Inferior parietal cortex (tissue), 1 donor: ENCODE measurements around the gene ITGA3.
A peak's percentile ranks its signal among the peaks of the same experiment; 100 is the strongest.

ENCODE experiments used
- DNase-seq: peaks from one replicate; pipeline ENCODE4 v3.0.0-alpha.2; 2016; ENCODE audit errors: extremely low spot score

Gene ITGA3

DNA sequence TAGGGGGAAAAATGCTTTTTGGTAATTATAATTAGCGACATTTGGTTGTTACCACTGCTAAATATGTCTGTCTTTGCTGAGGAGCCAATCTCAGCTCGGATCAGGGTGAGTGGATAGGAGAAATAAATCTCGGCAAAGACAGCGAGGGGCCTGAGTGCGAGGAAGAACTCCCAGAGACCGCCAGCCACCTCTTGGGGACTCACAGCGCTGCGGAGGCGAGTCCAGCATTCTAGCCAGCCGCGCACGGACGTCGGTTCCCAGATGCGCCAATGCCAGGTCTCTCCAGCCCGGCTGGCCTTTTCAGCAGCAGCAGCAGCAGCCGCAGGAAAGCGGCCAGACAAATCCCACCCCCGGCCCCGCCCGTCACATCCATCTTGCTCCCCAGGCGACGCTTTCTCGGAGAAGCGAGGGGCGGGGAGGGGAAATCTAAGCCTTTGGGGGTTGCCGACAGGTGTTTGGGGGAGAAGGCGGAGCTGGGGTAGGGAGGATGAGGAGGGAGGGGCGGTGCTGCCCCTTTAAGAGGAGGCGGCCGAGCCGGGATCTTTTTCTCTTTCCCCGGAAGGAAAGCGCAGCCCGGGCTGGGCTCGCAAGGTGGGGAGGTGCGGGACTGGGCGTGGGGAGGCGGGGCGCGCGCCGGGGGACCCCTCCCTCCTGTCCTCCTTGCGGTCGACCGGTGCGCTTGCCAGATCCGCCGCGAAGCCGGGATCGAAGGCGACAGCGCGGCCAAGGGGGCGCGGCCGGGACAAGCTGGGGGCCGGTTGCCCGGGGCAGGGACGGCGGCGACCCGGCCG lies at the start of gene ITGA3:
Gene ITGA3, plus strand, starts transcription at position 685 of the 791 bp plus-strand sequence. CDS start 330 bp downstream, outside the sequence.
- DNase-seq = peak; percentile 39

DNA sequence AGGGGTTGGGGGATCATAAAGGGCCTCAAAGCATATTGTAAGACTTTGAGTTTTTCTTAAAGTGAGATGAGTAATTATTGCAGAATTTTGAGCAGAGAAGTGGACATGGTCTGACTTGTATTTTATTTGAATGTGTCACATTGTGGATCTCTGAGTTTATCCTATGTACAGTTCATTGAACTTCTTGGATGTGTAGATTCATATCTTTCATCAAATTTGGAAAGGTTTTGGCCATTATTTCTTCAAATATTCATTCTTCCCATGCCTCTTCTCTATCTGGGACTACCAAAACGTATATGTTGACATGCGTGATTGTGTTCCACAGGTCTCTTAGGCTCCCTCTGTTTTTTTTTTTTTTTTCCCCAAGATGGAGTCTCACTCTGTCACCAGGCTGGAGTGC lies 46.6 kb upstream of the ITGA3 start:
- DNase-seq = no peak

DNA sequence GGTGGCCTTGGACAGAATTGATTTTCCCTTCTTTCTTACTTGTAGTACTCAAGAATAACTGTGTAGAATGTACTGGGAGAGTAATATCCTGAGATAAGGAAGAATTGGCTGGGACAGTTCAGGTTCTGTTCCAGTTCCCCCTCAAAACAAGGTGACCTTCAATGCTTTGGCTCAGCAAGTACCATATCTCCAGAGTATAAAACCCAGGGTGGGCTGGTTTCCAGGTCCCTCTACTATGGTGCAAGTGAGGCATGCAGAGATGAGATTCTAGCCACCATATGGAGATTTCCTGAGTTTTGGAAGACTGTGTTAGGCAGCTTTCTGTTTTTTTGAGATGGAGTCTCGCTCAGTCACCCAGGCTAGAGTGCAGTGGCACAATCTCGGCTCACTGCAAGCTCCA lies 42.8 kb upstream of the ITGA3 start:
- DNase-seq = no peak

DNA sequence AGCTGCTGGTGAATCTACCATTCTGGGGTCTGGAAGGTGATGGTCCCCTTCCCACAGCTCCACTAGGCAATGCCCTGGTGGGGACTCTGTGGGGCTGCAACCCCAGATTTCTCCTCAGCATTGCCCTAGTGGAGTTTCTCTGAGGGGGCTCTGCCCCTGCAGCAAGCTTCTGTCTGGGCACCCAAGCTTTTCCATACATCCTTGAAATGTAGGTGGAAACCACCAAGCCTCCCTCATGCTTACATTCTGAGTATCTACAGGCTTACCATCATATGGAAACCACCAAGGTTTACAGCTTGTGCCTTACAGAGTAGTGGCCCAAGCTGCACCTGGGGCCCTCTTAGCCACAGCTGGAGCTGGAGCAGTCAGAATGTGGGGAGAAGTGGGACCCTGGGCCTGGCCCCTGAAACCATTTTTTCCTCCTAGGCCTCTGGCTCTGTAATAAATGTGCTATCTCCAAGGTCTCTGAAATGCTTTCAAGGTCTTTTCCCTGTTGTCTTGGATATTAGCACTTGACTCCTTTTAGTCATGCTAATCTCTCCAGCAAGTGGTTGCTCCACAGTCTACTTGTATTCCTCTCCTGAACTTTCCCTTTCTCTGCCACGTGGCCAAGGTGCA lies 41.3 kb upstream of the ITGA3 start:
- DNase-seq = no peak

DNA sequence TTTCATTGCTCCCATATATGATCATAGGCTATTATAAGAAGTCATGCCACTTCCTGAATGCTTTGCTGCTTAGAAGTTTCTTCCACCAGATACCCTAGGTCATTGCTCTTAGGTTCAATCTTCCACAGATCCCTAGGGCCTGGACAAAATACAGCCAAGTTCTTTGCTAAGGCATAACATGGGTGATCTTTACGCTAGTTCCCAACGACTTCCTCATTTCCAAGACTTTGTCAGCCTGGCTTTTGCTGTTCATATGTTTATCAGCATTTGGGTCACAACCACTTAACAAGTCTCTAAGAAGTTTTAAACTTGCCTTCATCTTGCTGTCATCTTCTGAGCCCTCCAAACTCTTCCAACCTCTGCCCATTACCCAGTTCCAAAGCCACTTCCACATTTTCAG lies 40.8 kb upstream of the ITGA3 start:
- DNase-seq = no peak

DNA sequence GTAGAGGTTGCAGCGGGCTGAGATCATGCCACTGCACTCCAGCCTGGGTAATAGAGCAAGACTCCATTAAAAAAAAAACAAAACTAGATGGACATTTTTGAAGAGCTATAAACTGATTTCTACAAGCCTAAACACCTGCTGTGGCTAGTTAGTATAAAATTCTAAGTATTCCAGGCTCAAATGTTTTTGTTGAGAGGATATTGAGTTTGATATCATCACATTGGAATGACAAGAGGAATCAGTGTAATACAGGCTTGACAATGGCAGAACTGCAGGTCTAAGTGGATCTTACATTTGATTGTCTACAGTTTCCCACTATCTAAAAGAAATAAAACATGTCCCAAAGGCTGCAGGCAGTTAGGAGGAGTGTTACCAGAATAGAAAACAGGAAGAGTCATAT lies 37.0 kb upstream of the ITGA3 start:
- DNase-seq = no peak

DNA sequence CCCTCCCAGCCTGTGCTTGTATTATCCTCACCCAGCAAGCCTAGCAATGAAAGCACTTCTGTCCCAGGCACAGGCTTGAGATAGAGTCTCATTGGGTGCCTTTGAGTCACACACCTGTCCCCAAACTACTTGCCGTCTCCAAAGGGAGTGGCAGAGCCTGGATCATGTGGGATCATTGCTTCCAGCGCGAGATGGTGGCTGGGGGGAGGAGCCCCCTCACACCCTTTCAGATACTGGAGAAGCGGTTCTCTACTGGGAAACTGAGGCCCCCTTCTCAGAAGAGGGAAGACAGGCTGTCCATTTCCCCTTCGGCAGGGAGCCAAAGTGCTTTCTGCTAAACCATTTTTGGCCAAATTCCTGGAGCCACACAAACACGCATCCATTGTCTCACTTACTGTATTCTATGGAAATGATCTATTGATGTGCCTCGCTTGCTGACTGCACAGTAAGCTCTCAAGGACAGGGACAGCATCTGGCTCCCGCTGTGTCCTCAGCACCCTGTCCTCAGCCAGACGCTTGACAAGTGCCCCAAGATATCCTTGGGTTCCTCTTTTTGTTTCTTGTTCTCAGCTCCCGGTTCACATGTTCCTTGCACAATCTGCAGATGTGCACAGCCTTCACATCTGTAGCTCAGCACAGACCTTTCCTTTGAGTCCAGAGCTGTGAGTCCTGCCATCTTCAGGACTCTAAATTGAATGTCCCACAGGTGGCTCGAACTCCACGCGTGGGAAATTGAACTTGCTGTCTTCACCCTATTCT lies 34.9 kb upstream of the ITGA3 start:
- DNase-seq = no peak

DNA sequence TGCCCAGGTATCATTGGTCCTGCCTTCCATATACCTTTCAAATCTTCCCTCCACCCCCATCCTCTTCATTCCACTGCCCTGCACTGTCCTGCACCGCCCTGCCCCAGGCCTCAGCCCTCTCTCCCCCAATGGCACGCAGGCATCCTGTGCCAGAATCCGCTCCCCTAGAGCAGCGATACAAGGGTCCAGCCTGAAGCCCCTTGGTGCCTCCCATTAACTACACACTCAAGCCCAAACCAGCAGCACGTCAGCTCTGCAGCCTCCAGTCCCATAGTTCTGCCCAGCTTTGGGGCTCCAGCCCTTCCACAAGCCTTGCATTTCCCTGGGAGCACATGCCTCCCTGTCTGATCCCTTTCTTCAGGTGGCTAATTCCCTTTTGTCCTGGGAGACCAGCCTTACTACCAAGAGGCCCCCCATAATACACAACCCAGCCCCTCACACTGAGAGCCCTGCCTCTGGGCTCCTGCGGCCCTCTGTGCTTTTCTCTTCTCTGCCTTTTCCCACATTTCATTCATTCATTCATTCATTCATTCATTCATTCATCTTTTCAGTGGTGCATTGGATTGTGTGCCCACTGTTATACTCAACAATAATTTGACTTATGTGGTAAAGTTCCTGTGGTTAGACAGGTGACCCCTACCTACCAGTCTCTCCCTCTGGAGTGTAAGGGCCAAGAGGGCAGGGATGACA lies 34.1 kb upstream of the ITGA3 start:
- no peak for DNase-seq

DNA sequence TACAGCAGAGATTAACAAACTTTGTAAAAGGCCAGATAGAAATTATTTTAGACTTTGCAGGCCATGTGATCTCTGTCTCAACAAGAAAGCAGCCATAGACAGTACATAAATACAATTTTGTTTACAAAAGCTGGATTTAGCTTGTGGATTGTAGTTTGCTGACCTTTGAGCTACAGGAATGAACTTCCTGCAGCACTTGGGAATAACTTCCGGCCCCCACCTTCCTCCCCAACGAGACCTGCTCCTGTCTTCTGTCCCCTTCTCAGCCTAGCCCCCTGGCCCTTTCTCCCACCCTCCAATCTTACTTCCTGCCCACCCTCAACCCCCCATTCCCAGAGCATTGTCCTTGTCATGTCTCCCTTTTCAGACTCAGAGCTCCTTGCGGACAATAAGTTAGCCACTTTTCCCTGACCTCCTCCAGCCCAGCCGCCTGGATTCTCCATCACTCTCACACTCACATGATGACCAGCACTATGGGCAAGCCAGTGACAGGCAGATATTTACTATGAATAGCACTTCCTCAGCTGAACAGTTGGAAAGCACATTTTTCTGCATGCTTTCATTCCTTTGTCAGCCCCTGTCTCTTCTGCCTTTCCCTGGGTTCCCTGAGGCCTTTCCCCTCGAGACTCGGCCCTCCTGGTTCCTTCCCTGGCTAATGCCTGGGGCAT lies 33.3 kb upstream of the ITGA3 start:
- DNase-seq = no peak

DNA sequence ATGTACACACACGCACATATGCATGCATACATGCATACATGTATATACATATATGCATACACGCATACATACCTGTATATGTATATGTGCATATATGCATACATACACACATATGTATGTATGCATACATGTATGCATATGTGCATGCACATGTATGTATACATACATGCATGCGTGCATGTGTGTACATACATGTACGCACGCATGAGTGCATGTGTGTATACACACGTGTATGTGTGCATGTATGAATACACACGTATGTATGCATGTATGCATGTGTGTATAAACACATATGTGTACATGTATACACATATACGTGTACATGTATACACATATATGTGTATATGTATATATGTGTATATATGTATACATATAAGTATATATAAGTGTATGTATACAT lies 32.4 kb upstream of the ITGA3 start:
- DNase-seq = no peak

DNA sequence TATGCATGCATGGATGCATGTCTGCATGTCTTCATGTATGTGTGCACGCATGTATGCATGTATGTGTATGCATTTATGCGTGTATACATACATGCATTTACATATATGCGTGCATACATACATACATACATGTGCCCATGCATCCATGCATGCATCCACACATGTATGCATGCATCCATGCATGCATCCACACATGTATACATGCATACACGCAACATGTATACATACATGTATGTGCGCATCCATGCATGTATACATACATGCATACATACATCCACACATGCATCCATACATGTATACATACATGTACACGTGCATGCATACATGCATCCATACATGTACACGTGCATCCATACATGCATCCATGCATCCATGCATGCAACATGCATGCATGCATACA lies 31.1 kb upstream of the ITGA3 start:
- no peak for DNase-seq

DNA sequence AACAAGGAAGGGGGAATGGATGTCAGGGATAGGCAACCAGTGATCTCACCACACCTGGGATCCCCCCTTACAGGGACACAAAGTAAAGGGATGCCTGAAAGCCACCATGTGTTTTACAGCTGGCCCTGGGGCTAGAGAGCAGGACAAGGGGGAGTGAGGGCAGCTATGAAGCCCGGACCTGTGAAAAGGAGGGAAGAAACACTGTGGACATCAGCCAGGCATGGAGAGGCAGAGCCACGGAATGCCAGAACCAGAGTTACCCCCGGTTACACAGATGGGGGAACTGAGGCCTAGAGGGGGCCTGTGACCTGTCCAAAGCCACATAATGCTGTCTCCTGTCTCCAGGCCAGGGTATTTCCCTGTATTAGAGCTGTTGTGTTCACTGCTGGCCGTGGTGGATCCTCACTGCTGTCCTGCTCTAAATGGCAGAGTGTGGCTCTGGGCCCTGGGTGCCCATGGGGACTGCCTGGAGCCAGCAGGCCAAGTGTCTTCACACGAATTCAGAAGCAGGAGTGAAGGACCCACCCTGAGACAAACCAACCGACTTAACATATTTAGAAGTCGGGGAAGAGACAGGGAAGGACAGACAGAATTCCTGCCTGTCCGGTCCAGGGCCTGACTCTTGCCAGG lies 29.7 kb upstream of the ITGA3 start:
- DNase-seq = no peak

DNA sequence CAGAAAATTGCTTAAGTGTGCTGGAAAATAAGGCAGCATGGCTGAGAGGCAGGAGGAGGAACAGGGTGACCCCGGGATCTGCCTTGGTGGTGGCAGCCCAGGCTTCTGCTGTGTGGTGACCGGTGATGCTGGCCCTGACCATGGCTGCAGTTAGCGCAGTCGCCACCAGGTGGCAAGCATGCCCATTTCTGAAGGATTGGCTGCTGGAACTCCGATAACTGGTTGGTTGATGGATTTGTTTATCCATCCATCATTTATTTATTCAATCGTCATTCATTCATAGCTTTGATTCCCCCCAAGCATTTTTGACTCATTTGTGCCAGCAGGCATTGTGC lies 29.1 kb upstream of the ITGA3 start:
- peak; percentile 85 for DNase-seq

DNA sequence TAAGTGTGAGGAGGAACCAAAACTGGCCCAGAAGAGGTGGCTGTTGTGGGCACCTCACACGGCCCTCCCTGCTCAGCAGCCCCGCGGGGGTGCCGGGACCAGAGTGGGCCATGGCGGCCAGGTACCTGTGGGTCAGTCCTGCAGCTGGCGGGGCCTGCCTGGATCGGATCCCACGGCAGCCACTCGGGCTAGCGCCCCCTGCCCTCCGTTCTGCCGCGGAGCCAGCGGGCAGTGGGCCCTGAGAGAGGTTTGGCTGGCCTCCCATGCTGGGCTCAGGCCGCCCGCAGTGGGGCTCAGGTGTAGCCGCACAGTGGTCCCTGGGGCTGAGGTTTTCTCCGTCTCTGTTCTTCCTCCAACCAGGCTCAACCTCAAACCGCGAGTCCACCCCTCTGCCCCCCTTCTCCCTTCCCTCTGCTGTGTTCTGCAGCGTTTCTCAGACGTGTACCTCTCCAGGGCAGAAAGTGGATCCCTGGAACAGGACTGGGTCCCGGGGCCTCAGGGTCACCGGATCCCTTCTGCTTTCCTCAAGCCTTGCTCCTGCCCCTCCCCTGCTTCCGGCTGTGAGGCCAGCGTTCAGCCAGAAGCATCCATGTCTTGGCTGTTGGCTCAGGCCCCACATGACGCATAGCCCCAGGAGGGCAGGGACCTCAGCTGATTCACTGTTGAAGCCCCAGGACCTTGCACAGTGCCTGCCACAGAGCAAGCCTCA lies 28.6 kb upstream of the ITGA3 start:
- no peak for DNase-seq

DNA sequence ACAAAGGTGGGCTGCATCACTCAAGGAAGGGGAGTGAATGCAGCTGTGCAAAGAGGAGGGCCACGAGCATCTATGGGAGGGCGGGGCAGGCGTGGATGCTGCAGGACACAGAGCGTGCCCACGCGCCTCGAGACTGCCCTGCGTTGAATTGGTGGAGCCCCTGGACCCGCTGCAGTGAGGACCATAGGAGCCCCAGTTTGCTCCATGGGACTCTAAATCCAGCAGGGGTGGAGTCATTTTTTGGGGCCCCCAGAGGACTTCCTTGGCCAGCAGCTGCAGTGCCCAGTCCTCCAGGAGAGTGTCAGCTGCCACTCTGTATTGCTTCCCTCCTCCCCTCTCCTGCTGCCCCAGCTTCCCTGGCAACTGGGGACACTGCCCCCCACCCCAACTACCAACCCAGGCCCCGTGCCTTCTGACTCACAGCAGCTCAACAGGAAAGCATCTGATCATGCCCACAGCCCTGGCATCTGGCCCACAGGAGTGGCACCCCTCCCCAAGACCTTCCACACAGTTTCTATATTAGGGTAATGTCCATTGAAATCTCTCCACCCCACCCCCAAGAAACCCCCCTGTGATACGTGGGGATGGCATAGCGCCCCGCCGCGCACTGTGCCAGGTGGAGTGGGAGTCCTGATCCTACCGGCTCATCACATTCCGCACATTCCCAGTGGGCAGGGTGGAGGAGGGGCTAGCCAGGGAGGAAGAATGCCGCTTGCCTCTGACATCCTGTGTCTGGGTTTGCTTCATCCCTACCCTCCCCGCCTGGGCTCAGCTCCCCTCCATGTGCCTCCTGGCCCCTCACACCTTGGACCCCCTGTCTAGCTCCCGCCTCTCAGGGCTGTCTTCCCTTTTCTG lies 27.8 kb upstream of the ITGA3 start:
- no peak for DNase-seq

DNA sequence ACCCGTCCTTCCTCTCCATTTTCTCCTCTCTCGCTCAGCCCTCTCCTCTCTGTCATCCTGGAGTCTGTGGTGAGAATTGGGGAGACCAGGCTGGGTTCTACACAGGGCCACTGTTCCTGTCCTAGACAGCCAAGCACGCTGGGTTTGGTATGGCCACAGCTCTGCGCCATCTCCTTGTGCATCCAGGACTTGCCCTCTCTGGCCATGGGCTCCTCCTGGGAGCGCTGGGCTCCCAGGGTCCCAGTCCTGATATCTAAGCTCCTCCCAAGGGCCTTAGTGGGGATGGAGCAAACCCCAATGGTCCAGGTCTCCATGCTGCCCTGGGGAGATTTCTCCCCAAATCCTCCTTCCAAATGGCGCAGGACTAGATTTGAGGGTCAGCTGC lies 27.2 kb upstream of the ITGA3 start:
- DNase-seq = no peak

DNA sequence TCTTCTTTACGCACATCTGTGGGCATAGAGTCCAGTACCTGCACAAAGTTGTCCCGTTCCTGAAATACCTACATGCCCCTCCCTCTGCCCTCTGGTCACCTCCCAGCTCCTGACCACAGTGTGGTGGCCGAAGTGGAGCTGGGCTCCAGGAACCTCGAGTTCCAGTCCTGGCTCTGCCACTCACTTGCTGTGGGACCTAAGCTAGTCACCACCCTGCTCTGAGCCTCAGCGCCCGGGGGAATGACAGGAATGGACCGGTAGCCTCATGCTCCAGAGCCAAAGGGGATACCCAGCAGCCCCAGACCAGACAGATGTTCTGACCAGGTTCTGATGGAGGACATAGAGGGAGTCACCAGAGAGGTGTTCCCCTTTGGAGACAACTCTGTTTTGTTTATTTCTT lies 26.7 kb upstream of the ITGA3 start:
- no peak for DNase-seq

DNA sequence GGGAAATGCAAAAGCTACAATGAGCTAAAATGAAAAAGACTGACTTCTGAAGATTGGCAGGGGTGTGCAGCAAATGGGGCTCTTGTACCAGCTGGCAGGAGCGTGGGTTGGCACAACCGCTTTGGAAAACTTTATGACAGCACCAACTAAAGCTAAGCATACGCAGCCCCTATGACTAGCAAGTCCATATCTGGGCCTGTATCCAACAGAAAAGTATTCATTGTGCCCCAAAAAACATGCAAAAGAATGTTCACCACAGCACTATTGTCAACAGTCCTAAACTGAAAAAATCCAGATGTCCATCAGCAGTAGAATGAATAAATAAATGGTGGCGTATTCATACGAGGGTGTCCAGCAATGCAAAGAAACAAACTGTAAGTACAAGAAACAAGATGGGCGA lies 22.6 kb upstream of the ITGA3 start:
- no peak for DNase-seq

DNA sequence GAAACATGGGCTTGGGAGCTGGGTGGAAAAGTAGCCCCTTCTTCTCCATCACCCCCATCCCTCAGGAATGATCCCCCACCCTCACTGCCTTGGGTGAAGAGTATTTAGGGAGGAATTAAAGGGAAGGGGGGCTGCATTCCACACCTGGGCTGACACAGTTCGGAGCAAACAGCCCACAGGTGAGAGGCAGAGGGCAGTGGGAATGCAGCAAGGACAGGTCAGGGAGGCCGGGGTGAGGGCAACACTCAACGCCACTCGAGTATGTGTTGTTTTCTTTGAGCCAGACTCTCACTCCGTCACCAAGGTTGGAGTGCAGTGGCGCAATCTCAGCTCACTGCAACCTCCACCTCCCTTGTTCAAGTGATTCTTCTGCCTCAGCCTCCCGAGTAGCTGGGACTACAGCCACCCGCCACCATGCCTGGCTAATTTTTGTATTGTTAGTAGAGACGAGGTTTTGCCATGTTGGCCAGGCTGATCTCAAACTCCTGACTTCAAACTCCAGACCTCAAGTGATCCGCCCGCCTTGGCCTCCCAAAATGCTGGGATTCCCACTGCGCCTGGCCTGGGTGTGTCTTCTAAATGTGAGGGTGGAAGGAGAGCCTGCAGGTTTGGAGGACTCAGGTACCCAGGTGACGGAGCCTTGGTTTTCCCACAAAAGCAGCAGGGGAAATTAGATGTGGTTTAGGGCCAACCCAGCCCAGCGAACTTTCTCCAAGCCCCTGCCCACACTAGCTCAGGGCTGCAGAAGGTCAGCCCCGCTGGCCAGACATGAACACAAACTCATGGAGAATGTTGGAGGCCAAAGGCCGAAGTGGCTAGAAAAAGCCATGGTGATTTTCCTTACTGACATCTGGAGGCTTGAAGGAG lies 21.2 kb upstream of the ITGA3 start:
- no peak for DNase-seq
